HG03432 (cell line): ENCODE data around the gene ZNF219.

Experiments
- ATAC-seq: cut with Tn5 transposase; IDR thresholded peaks from one replicate; pipeline ENCODE4 v1.9.1; 2021; ENCODE audit warnings: mild to moderate bottlenecking, moderate library complexity; ENCODE audit not compliant: unreplicated experiment

ZNF219 gene

GRCh38 chr14:21070083-21070609, 28.3 kb downstream of the ZNF219 start, which contains the start of gene ARHGEF40:
ARHGEF40 (plus strand) TSS chr14:21070304; CDS start chr14:21070397, 93 bp downstream.
- no peak for ATAC-seq

- no peak for ATAC-seq
Measured at GRCh38 chr14:21069388-21070082, 28.9 kb downstream of the ZNF219 start.

- no peak for ATAC-seq
Measured at GRCh38 chr14:21068521-21069387, 29.7 kb downstream of the ZNF219 start.

- no peak for ATAC-seq
Measured at GRCh38 chr14:21066882-21067502, 31.5 kb downstream of the ZNF219 start.

DNA sequence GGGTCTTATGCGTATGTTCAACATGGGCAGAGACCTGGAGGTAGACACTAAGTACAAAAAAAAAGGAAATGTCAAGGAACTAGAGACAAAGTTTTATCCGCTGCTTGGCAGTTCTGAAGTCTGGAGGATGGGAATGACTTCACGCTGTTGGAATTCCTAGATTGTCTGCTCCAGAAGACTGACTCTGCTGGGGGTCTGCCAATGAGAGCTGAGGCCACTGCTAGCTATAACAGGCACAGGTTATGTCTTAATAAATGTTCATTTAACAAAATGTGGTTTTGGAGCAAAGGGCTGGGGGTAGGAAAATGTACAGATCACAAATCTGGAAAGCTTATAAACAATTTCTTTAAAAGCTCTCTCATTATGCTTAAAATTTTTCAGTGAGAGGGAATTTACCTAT, 35.0 kb downstream of the ZNF219 start:
- no peak for ATAC-seq

- no peak for ATAC-seq
Measured at GRCh38 chr14:21061347-21061668, 37.1 kb downstream of the ZNF219 start.

DNA sequence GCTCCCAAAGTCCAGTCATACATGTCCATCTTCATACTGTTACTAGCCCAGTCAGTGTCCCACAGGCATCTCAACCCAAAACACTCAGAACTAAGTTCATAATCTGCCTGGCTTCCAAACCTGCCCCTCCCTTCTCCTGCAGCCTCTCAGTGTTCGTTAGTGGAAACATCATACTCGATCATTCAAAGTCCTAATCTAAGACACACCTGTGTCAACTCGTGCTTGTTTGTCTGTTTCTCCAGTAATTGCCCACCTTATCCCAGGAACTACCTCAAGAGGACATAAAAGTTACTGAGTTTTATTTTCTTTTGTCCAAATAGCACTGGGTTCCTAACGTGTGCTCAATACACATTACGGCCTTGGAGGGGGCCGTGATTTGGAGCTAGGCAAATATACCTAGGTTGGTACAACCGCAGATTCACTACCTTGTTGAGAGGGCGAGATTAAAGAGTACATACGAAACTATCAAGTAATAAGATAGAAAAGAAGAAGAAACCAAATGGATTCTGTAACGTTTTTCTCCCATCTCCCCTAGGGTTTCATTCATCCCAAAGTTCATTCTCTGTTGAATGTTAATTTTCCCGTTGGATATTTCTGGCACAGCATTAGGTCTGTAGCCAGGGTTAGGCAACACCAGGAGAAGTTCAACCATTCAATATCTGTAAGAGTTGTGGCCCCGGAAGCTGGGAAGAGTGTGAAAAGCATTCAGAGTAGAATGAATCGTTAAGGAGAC, 37.7 kb downstream of the ZNF219 start:
- ATAC-seq, result no peak

DNA sequence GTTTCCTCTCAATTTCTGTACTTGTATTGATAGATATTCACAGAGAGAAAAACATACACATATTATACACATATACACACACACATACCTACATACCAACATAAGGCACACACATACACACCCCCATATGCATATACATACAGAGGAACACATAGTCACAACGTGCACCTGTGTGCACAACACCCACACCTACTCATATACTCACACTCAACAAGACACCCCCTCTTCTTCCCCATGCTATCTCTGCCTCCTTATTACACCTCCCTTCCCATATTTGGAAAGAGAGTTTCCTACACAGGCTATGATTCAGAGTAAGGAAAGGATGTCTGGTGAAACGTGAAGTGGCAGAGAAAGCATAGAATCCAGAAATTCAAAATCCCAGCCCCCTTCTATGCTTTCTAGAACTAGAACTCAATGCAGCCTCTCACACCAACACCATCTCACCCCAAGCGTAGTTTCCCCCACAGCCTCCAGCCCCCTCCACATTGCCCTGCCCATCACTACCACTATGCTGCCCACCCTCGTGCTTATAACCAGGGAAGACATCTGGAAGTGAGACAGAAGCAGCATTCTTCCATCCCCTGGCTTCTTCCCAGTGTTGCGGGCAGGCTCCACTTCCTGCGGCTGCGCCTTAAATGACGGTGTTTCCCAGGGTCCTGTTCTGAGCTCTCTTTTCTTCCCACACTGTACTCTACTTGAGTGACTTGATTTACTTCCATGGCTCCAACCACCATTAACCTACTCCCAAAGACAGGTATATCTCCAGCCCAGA, 38.4 kb downstream of the ZNF219 start:
- no peak for ATAC-seq

- ATAC-seq, result no peak
Measured at GRCh38 chr14:21058903-21059302, 39.6 kb downstream of the ZNF219 start.

DNA sequence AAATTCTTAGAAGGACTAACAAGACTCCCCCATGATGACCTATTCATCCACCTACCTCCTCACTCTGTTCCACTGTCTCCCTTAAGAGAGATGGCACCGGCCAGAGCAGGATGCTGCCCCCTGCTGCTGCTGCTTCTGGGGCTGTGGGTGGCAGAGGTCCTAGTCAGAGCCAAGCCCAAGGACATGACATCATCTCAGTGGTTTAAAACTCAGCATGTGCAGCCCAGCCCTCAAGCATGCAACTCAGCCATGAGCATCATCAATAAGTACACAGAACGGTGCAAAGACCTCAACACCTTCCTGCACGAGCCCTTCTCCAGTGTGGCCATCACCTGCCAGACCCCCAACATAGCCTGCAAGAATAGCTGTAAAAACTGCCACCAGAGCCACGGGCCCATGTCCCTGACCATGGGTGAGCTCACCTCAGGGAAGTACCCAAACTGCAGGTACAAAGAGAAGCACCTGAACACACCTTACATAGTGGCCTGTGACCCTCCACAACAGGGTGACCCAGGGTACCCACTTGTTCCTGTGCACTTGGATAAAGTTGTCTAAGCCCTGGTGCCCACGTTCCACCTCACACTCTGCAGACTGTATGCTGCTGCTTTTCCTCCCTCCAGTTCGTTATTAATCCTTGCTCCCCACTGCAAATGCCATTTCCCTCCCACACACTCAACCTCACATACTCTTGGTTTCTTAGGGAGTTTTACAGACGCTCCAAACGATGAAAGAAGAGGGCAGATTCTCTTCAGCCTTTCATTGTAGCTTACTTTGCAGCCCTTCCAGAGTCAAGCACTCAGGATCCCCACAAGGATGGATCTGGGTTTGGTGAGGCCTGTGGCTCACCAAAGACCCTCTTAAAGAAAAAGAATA, 40.4 kb downstream of the ZNF219 start, which contains the start of gene RNASE8:
TSS of gene RNASE8 (plus strand) at position 20 of the 873 bp plus-strand sequence. CDS start at position 91, 71 bp downstream.
- ATAC-seq, result no peak

DNA sequence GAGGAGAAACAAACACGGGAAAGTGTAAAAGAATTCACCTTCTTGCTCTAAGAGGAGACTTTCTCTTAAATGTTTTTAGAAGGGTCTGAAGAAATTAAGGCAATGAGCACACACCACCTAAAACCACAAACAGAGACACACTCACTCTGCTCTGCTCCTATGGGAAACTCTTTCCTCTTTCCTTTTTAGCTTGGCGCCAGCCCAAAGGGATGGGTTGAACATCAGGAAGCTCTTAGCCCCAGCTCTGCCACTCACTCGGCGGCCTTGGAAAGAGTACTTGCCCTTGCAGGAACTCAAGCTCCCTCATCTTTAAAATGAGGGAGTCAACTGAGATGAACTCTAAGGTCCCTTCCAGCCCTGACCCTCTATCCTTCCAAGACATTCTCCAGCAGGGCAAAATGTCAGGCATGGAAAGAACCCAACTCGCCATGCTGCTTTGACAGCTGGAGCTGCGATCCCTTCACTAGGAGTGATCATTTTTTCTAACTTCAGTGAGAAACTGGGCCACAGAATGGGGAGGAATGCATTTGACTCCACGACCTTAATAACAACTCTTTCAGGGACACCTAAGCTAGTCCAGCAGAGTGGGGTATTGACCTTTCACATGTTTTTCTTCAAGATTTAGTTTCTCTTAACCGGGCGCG, 41.8 kb downstream of the ZNF219 start:
- ATAC-seq, result no peak

DNA sequence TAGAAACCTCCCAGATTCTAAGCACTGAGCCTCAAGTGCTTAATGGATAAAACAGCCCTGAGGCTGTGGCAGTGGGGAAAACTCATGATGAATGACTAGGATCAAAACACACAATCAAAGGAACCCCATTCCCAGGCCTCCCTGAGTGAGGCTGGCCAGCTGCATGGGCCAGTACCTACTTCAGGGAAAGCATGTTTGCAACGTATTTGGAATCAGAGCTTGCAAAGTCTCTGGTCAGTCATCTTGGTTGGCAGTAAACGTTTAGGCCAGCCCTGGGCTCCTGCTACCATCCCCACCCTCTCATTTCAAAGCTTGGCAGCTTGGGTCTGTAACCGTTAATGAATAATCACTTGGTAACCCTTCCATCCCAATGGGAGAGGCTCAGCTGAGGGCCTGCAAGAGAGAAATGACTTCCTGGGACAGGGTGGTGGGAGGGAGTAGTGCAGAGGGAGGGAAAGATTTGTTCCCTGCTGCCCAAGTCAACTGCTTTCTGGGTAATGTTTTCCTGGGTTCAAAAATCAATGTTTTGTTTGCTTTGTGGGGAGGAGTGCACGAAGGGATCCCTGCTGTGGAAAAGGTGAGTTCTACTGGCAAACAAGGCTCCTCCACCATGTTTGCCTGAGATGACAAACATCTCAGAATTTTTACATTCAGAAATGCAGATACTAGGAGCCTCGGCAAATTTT, 42.9 kb downstream of the ZNF219 start:
- ATAC-seq, result no peak

- no peak for ATAC-seq
Measured at GRCh38 chr14:21054768-21055145, 43.7 kb downstream of the ZNF219 start.

DNA sequence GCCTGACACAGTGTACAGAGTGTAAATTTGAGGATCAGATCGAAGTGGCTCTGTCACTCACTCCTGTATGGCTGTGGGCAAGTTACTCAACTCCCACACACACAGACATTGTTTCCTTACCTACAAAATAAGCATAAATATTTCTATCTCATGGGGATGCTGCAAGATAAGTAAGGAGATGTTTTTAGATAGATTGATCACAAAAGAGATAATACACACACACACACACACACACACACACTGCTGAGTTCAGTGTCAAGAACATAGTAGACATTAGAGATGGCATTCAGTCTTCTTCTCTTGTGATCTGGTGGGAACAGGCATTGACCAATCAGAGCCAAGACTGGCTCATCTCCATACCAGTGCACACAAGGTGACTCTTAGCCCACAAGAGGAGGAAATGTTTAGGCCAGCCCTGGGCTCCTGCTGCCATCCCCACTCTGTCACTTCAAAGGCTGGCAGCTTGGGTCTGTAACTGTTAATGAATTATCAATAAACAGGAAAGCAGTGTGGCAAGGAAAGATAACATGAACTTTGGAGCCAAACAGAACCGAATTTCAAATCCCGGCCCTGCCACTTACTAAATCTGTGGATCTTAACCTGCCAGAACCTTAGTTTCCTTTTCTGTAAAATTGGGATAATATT, 44.2 kb downstream of the ZNF219 start:
- no peak for ATAC-seq

- no peak for ATAC-seq
Measured at GRCh38 chr14:21053184-21054122, 45.0 kb downstream of the ZNF219 start.

GRCh38 chr14:21050597-21050996, 47.9 kb downstream of the ZNF219 start:
- no peak for ATAC-seq
